Measurements from ENCODE around the gene BAIAP2L2. TPM values are rescaled to one million over a fixed set of nuclear protein-coding genes. Genes with fewer than 3 reads are reported as not detected.

The BAIAP2L2 gene
- polyA plus RNA-seq, 1 donor from 2014 or later = 2.3 TPM

- no peaks in the 10 kb centered on the region for H3K36me3 ChIP-seq (ENCODE audit: insufficient read depth, low read length)
- H4K20me1 ChIP-seq (ENCODE audit: insufficient read depth) = no peaks in the 10 kb centered on the region
- no peak overlapping the region for H3K4me3 ChIP-seq (ENCODE audit: low read length)
Measured at GRCh38 chr22:38129856-38130255, 19.4 kb upstream of the BAIAP2L2 start.

GRCh38 chr22:38129021-38129420 lies 18.5 kb upstream of the BAIAP2L2 start:
- no peaks in the 10 kb centered on the region for H3K36me3 ChIP-seq (ENCODE audit: insufficient read depth, low read length)
- no peaks in the 10 kb centered on the region for H3K9me2 ChIP-seq (ENCODE audit: insufficient read depth, low read length)
- H3K9me3 ChIP-seq (ENCODE audit: low read length) = no peaks in the 10 kb centered on the region
- no peak overlapping the region for H3K4me2 ChIP-seq (ENCODE audit: low read length)
- no peak for TF ChIP-seq CTCF (IDR thresholded peaks at IDR 0.05; ENCODE audit: poor library complexity, severe bottlenecking)
- H3F3A ChIP-seq (ENCODE audit: insufficient read depth, low read length, poor library complexity, severe bottlenecking) = no peaks in the 10 kb centered on the region
- no peaks in the 10 kb centered on the region for H3K27me3 ChIP-seq (ENCODE audit: insufficient read depth, low read depth, low read length)
- no peak overlapping the region for H3K27ac ChIP-seq (ENCODE audit: low read length)
- H3K4me3 ChIP-seq (ENCODE audit: low read length) = no peak overlapping the region
- no peaks in the 10 kb centered on the region for H4K20me1 ChIP-seq (ENCODE audit: insufficient read depth)
- H3K79me2 ChIP-seq (replicated peaks; ENCODE audit: insufficient read depth, low read length) = no peaks in the 10 kb centered on the region
- no peak overlapping the region for H3K9ac ChIP-seq (ENCODE audit: low read length)
- no peak overlapping the region for H2AFZ ChIP-seq (ENCODE audit: low read depth, low read length)

More at GRCh38 chr22:38129856-38130255, 19.4 kb upstream of the BAIAP2L2 start:
- no peaks in the 10 kb centered on the region for H3K79me2 ChIP-seq (replicated peaks; ENCODE audit: insufficient read depth, low read length)
- H3K27me3 ChIP-seq (ENCODE audit: insufficient read depth, low read depth, low read length) = no peaks in the 10 kb centered on the region
- no peak overlapping the region for H3K27ac ChIP-seq (ENCODE audit: low read length)
- no peak overlapping the region for H3K4me2 ChIP-seq (ENCODE audit: low read length)
- TF ChIP-seq CTCF (IDR thresholded peaks at IDR 0.05; ENCODE audit: poor library complexity, severe bottlenecking) = no peak
- TF ChIP-seq EZH2 (IDR thresholded peaks at IDR 0.05; ENCODE audit: borderline replicate concordance, insufficient read depth, low read length, poor library complexity, severe bottlenecking) = no peak
- no peak for TF ChIP-seq RAD21 (conservative IDR thresholded peaks at IDR 0.05)
- TF ChIP-seq SMC3 (conservative IDR thresholded peaks at IDR 0.05; ENCODE audit: poor library complexity) = no peak
- TF ChIP-seq POLR2AphosphoS5 (IDR thresholded peaks at IDR 0.05) = no peak
- TF ChIP-seq MXI1 (conservative IDR thresholded peaks at IDR 0.05; ENCODE audit: poor library complexity, severe bottlenecking) = no peak
- no peak for TF ChIP-seq TAF1 (IDR thresholded peaks at IDR 0.05; ENCODE audit: low read depth)
- TF ChIP-seq EP300 (conservative IDR thresholded peaks at IDR 0.05; ENCODE audit: poor library complexity, severe bottlenecking) = no peak
- H2AFZ ChIP-seq (ENCODE audit: low read depth, low read length) = no peak overlapping the region
- H3K9me3 ChIP-seq (ENCODE audit: low read length) = no peaks in the 10 kb centered on the region
- no peaks in the 10 kb centered on the region for H3K9me2 ChIP-seq (ENCODE audit: insufficient read depth, low read length)
- H3K9ac ChIP-seq (ENCODE audit: low read length) = no peak overlapping the region
- no peaks in the 10 kb centered on the region for H3F3A ChIP-seq (ENCODE audit: insufficient read depth, low read length, poor library complexity, severe bottlenecking)

DNA sequence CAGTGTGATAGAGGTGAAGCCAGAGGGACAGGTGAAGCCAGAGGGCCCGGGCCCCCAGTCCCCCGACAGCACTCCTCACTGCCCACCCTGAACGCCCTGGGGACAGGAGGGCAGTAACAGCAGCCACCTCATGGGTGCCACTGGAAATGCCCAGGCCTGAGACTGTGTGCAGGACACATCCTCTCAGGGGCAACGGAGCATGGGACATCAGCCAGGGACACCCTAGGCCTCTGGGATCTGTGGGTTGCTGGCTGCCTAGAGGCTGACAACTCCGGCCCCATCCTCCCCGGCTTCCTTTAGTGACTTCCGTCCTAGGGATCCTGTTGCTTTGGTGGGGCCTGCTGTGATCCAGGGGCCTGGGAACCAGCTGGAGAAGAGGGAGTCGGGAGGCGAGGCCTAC lies 17.4 kb upstream of the BAIAP2L2 start:
- Histone ChIP-seq H3K4me2 (ENCODE audit: low read length) (no peak overlapping the region), H3F3A (ENCODE audit: insufficient read depth, low read length, poor library complexity, severe bottlenecking) (no peaks in the 10 kb centered on the region), H3K27ac (ENCODE audit: low read length) (no peak overlapping the region), H3K9me2 (ENCODE audit: insufficient read depth, low read length) (no peaks in the 10 kb centered on the region), H3K9ac (ENCODE audit: low read length) (no peak overlapping the region), H3K27me3 (ENCODE audit: insufficient read depth, low read depth, low read length) (no peaks in the 10 kb centered on the region), H3K4me3 (ENCODE audit: low read length) (no peak overlapping the region), H2AFZ (ENCODE audit: low read depth, low read length) (no peak overlapping the region), H4K20me1 (ENCODE audit: insufficient read depth) (no peaks in the 10 kb centered on the region), H3K9me3 (ENCODE audit: low read length) (no peaks in the 10 kb centered on the region), H3K79me2 (replicated peaks; ENCODE audit: insufficient read depth, low read length) (no peaks in the 10 kb centered on the region), H3K36me3 (ENCODE audit: insufficient read depth, low read length) (no peaks in the 10 kb centered on the region)
- TF ChIP-seq POLR2AphosphoS5 (IDR thresholded peaks at IDR 0.05) (no peak), EP300 (conservative IDR thresholded peaks at IDR 0.05; ENCODE audit: poor library complexity, severe bottlenecking) (no peak), REST (IDR thresholded peaks at IDR 0.05; ENCODE audit: borderline replicate concordance) (no peak), MXI1 (conservative IDR thresholded peaks at IDR 0.05; ENCODE audit: poor library complexity, severe bottlenecking) (no peak), TAF1 (IDR thresholded peaks at IDR 0.05; ENCODE audit: low read depth) (no peak), RAD21 (conservative IDR thresholded peaks at IDR 0.05) (no peak), CTCF (IDR thresholded peaks at IDR 0.05; ENCODE audit: poor library complexity, severe bottlenecking) (no peak), SMC3 (conservative IDR thresholded peaks at IDR 0.05; ENCODE audit: poor library complexity) (no peak), EZH2 (IDR thresholded peaks at IDR 0.05; ENCODE audit: borderline replicate concordance, insufficient read depth, low read length, poor library complexity, severe bottlenecking) (no peak)

All from neural cell (in vitro differentiated cells).